ENCODE data around the gene PARK7. TPM values are rescaled to one million over a fixed set of nuclear protein-coding genes. Genes with fewer than 3 reads are reported as not detected.
"Not testable (repeated sequence)": the region's sequence is repeated elsewhere in the genome, so short reads cannot be mapped to it uniquely, and the experiment has no call there.

PARK7 gene
- total and polyA plus RNA-seq, 12 donors, result 266 to 697 (median 398) TPM

DNA sequence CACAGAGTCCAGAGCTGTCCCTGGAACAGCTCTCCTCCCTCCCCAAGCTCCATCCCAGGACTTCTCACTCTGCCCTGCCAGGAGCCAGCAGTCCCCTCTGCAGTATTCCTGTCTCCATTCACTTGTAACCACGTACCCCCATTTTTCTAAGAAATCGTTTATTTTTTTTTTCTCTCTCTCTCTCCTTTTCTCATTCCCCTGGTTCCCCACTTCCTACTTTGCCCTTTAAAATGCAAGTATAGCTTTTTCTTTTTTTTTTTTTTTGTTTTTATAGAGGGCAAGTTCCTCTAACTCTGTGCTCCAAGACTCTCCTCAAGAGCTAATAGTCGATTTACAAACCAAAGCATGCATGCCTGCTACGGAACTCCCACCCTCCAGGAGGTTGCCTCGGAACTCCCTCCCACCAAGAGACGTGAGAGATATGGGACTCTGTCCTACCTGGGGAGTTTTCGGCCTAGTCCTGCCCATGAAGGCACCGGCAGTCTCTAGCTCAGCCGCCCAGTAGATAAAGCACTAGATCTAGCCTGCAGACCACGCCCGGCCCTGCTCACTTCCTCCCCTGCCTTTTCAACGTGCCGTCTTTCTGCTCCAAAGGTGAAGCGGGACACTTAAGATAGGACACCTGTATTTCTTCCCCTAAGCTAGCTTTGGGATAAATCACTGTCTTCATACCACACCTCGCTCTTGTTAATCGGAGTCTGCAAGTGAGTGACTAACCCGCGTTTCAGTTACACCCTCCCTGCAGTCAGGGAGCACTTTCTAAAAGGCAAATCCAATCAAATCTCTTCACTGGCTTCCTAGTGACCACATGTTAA lies 48.6 kb upstream of the PARK7 start:
- no peak overlapping the region for H3K27ac ChIP-seq
- DNase-seq, result no peak
- no peak overlapping the region for H3K4me3 ChIP-seq
- H3K9me3 ChIP-seq (replicated peaks in 1 of 3), result no peaks in the 10 kb centered on the region
- H3K36me3 ChIP-seq (replicated peaks in 1 of 2), result no peaks in the 10 kb centered on the region
- 55 to 69% (median 61%) methylated on average over 16 to 18 of the region's 18 CpGs for WGBS, 4 donors
- intact Hi-C loops (cut with DNase I), result no loop called here
- TF ChIP-seq, protein P1, sequence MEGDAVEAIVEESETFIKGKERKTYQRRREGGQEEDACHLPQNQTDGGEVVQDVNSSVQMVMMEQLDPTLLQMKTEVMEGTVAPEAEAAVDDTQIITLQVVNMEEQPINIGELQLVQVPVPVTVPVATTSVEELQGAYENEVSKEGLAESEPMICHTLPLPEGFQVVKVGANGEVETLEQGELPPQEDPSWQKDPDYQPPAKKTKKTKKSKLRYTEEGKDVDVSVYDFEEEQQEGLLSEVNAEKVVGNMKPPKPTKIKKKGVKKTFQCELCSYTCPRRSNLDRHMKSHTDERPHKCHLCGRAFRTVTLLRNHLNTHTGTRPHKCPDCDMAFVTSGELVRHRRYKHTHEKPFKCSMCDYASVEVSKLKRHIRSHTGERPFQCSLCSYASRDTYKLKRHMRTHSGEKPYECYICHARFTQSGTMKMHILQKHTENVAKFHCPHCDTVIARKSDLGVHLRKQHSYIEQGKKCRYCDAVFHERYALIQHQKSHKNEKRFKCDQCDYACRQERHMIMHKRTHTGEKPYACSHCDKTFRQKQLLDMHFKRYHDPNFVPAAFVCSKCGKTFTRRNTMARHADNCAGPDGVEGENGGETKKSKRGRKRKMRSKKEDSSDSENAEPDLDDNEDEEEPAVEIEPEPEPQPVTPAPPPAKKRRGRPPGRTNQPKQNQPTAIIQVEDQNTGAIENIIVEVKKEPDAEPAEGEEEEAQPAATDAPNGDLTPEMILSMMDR (IDR thresholded peaks at IDR 0.05), result no peak
- H3K27me3 ChIP-seq, result peaks cover 10% of the 10 kb centered on the region
- H3K4me1 ChIP-seq (replicated peaks in 1 of 2), result no peaks in the 10 kb centered on the region

GRCh38 chr1:7915826-7916500 lies 45.5 kb upstream of the PARK7 start:
- TF ChIP-seq POLR2A (IDR thresholded peaks at IDR 0.05), result no peak
- TF ChIP-seq, protein P1 (IDR thresholded peaks at IDR 0.05), result no peak
- 57 to 67% (median 64%) methylated on average over 5 of the region's 5 CpGs for WGBS, 4 donors
- no peaks in the 10 kb centered on the region for H3K4me1 ChIP-seq (replicated peaks in 1 of 2)

DNA sequence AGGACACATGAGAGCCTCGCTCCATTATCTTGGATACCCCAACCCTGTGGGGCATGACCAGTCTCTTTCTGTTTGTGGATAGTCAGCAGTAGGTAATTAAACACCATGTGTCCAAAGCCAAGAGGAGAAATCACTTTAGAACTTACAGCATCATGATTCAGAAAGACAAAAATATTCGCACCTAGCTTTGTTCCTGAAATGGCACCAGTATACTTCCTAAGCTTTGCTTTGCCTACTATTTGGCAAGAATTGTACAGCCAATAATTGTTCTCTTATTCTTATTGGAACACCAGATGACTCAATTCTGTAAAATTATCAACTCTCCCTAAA lies 45.0 kb upstream of the PARK7 start:
- no peak overlapping the region for H3K27ac ChIP-seq
- H3K36me3 ChIP-seq (replicated peaks in 1 of 2), result no peaks in the 10 kb centered on the region
- no peaks in the 10 kb centered on the region for H3K4me1 ChIP-seq (replicated peaks in 1 of 2)
- DNase-seq, result no peak
- WGBS, 4 donors, result 74 to 82% (median 79%) methylated on average over 2 of the region's 2 CpGs
- H3K9me3 ChIP-seq (replicated peaks in 1 of 3), result no peaks in the 10 kb centered on the region
- intact Hi-C loops (cut with DNase I), result no loop called here
- peaks cover 13% of the 10 kb centered on the region for H3K27me3 ChIP-seq
- H3K4me3 ChIP-seq, result no peak overlapping the region
- TF ChIP-seq, protein P1 (IDR thresholded peaks at IDR 0.05), result no peak

More at GRCh38 chr1:7915826-7916500, 45.5 kb upstream of the PARK7 start:
- intact Hi-C loops (cut with DNase I), result no loop called here
- Histone ChIP-seq H3K27ac (no peak overlapping the region), H3K9me3 (replicated peaks in 1 of 3) (no peaks in the 10 kb centered on the region), H3K36me3 (replicated peaks in 1 of 2) (no peaks in the 10 kb centered on the region), H3K4me3 (no peak overlapping the region), H3K27me3 (peaks cover 13% of the 10 kb centered on the region)
- DNase-seq, result no peak

GRCh38 chr1:7917971-7918370 lies 43.5 kb upstream of the PARK7 start:
- WGBS, 4 donors, result 80 to 90% (median 86%) methylated on average over 5 of the region's 5 CpGs
- intact Hi-C loops (cut with DNase I); H3K36me3 ChIP-seq (replicated peaks in 1 of 2); H3K27ac ChIP-seq; H3K4me3 ChIP-seq; H3K4me1 ChIP-seq (replicated peaks in 1 of 2); H3K27me3 ChIP-seq; H3K9me3 ChIP-seq (replicated peaks in 1 of 3); DNase-seq: not testable (repeated sequence)

Data from adrenal gland (tissue), 12 donors.